ENCODE results near the gene SEPTIN14. TPM values are rescaled to one million over a fixed set of nuclear protein-coding genes. Genes with fewer than 3 reads are reported as not detected.
"Not testable (repeated sequence)": the region's sequence is repeated elsewhere in the genome, so short reads cannot be mapped to it uniquely, and the experiment has no call there.

SEPTIN14 gene
- total RNA-seq, 3 donors from 2014 or later: not detected

DNA sequence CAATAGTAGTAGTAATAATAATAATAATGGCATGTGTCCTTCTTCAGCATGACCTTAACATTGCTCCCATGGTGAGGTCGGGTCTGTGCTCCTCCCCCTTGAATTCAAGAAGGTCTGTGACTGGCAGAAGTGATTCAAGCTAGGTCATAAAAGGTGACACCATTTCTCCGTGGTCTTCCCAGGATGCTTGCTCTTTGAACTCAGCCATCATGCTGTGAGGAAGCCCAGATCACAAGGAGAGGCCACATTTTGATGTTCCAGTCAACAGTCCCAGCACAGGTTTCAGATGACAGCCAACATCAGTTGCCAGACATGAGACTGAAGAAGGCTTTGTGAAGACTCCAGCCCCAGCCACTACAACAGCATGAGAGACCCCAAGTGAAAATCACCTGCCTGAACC is 83.9 kb downstream of the SEPTIN14 start:
- H3K4me1 ChIP-seq: no peaks in the 10 kb centered on the region
- TF ChIP-seq POLR2AphosphoS5 (IDR thresholded peaks at IDR 0.05) (no peak), POLR2A (IDR thresholded peaks at IDR 0.05) (no peak)
- TF ChIP-seq, protein P1, sequence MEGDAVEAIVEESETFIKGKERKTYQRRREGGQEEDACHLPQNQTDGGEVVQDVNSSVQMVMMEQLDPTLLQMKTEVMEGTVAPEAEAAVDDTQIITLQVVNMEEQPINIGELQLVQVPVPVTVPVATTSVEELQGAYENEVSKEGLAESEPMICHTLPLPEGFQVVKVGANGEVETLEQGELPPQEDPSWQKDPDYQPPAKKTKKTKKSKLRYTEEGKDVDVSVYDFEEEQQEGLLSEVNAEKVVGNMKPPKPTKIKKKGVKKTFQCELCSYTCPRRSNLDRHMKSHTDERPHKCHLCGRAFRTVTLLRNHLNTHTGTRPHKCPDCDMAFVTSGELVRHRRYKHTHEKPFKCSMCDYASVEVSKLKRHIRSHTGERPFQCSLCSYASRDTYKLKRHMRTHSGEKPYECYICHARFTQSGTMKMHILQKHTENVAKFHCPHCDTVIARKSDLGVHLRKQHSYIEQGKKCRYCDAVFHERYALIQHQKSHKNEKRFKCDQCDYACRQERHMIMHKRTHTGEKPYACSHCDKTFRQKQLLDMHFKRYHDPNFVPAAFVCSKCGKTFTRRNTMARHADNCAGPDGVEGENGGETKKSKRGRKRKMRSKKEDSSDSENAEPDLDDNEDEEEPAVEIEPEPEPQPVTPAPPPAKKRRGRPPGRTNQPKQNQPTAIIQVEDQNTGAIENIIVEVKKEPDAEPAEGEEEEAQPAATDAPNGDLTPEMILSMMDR (IDR thresholded peaks at IDR 0.05): no peak
- DNase-seq (ENCODE audit: low spot score in 2 of 2): no peak
- H3K36me3 ChIP-seq: no peaks in the 10 kb centered on the region
- H3K4me3 ChIP-seq: no peak overlapping the region
- intact Hi-C loops (cut with DNase I; ENCODE audit: low total_unique reads): no loop called here
- H3K9me3 ChIP-seq: no peaks in the 10 kb centered on the region
- H3K27me3 ChIP-seq: no peaks in the 10 kb centered on the region
- H3K27ac ChIP-seq: no peak overlapping the region

DNA sequence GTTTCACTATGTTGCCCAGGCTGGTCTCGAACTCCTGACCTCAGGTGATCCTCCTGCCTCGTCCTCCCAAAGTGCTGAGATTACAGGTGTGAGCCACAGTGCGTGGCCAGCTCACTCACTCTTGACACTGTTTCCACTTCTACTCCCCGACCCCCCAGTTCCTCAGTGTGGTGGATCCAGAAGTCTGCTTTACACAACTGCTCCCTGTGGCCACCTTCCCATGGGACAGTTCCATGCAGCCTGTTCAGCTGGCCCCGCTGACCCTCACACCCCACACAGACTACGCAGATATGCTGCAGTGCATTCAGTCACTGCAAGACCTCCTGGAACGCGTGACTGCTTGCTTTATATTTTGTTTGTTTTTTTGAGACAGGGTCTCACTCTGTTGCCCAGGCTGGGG is 86.4 kb downstream of the SEPTIN14 start:
- intact Hi-C loops (cut with DNase I; ENCODE audit: low total_unique reads): no loop called here

GRCh38 chr7:55775051-55775420 is 87.5 kb downstream of the SEPTIN14 start:
- Histone ChIP-seq H3K27ac (peak overlapping the region; percentile 10 to 23), H3K4me1 (no peaks in the 10 kb centered on the region), H3K27me3 (no peaks in the 10 kb centered on the region), H3K36me3 (no peaks in the 10 kb centered on the region), H3K9me3 (no peaks in the 10 kb centered on the region), H3K4me3 (peak overlapping the region in 1 of 3 donors; percentile 22)
- intact Hi-C loops (cut with DNase I; ENCODE audit: low total_unique reads): no loop called here
- no peak for DNase-seq (ENCODE audit: low spot score in 2 of 2)
- no peak for TF ChIP-seq POLR2A (IDR thresholded peaks at IDR 0.05)

More for the DNA sequence above, 86.4 kb downstream of the SEPTIN14 start:
- Histone ChIP-seq H3K9me3 (no peaks in the 10 kb centered on the region), H3K27me3 (no peaks in the 10 kb centered on the region), H3K4me1 (no peaks in the 10 kb centered on the region), H3K27ac (no peak overlapping the region), H3K4me3 (no peak overlapping the region), H3K36me3 (no peaks in the 10 kb centered on the region)
- no peak for DNase-seq (ENCODE audit: low spot score in 2 of 2)
- no peak for TF ChIP-seq POLR2AphosphoS5 (IDR thresholded peaks at IDR 0.05)
- no peak for TF ChIP-seq POLR2A (IDR thresholded peaks at IDR 0.05)
- TF ChIP-seq, protein P1 (IDR thresholded peaks at IDR 0.05): no peak

- peak in 1 of 2 donors; percentile 77 for DNase-seq (ENCODE audit: low spot score in 2 of 2)
- Histone ChIP-seq H3K4me1 (no peaks in the 10 kb centered on the region), H3K36me3 (no peaks in the 10 kb centered on the region), H3K9me3 (no peaks in the 10 kb centered on the region), H3K4me3 (peak overlapping the region in 1 of 3 donors; percentile 22), H3K27ac (peak overlapping the region; percentile 23 to 64), H3K27me3 (no peaks in the 10 kb centered on the region)
- intact Hi-C loops (cut with DNase I; ENCODE audit: low total_unique reads): no loop called here
- no peak for TF ChIP-seq POLR2AphosphoS5 (IDR thresholded peaks at IDR 0.05)
- TF ChIP-seq, protein P1 (IDR thresholded peaks at IDR 0.05): no peak
- no peak for TF ChIP-seq POLR2A (IDR thresholded peaks at IDR 0.05)
Observed at GRCh38 chr7:55774327-55775050, 88.1 kb downstream of the SEPTIN14 start.

- Histone ChIP-seq H3K4me3 (no peak overlapping the region), H3K9me3 (no peaks in the 10 kb centered on the region), H3K27ac (no peak overlapping the region), H3K27me3 (no peaks in the 10 kb centered on the region), H3K36me3 (no peaks in the 10 kb centered on the region), H3K4me1 (no peaks in the 10 kb centered on the region)
- TF ChIP-seq, protein P1 (IDR thresholded peaks at IDR 0.05): no peak
- TF ChIP-seq POLR2A (IDR thresholded peaks at IDR 0.05) (no peak), POLR2AphosphoS5 (IDR thresholded peaks at IDR 0.05) (no peak)
- DNase-seq (ENCODE audit: low spot score in 2 of 2): no peak
- intact Hi-C loops (cut with DNase I; ENCODE audit: low total_unique reads): no loop called here
Observed at GRCh38 chr7:55770778-55771177, 91.8 kb downstream of the SEPTIN14 start.

GRCh38 chr7:55753274-55753862 is 109.2 kb downstream of the SEPTIN14 start:
- DNase-seq (ENCODE audit: low spot score in 2 of 2); intact Hi-C loops (cut with DNase I; ENCODE audit: low total_unique reads): not testable (repeated sequence)

GRCh38 chr7:55744706-55745105 is 117.8 kb downstream of the SEPTIN14 start:
- DNase-seq (ENCODE audit: low spot score in 2 of 2); H3K9me3 ChIP-seq; H3K4me1 ChIP-seq; H3K27ac ChIP-seq; H3K36me3 ChIP-seq; H3K27me3 ChIP-seq; H3K4me3 ChIP-seq; intact Hi-C loops (cut with DNase I; ENCODE audit: low total_unique reads): not testable (repeated sequence)

More at GRCh38 chr7:55753274-55753862, 109.2 kb downstream of the SEPTIN14 start:
- not testable (repeated sequence) for H3K4me1 ChIP-seq, H3K9me3 ChIP-seq, H3K4me3 ChIP-seq, H3K27me3 ChIP-seq, H3K36me3 ChIP-seq, H3K27ac ChIP-seq
